Measurements from ENCODE around the gene FAM222A. TPM values are rescaled to one million over a fixed set of nuclear protein-coding genes. Genes with fewer than 3 reads are reported as not detected.

The FAM222A gene
- total RNA-seq, 1 experiment from 2014 or later = 2.8 TPM

GRCh38 chr12:109677279-109677691 lies 36.3 kb upstream of the FAM222A start:
- Mint-ChIP-seq H3K27me3 (ENCODE audit: low read depth) (peaks cover 15% of the 10 kb centered on the region), H3K4me3 (no peak overlapping the region), H3K4me1 (peaks cover 7 to 19% of the 10 kb centered on the region in 2 experiments; a peak in 3 of 4 replicates), H3K36me3 (ENCODE audit: insufficient read depth in 1 of 3, low read depth in 3 of 3) (no peaks in the 10 kb centered on the region), H3K27ac (no peak overlapping the region), H3K9me3 (no peaks in the 10 kb centered on the region; a peak in 1 of 5 replicates)
- Histone ChIP-seq H3K27me3 (ENCODE audit: insufficient read depth, low read length) (no peaks in the 10 kb centered on the region), H3K4me1 (ENCODE audit: insufficient read depth, low read length) (no peaks in the 10 kb centered on the region), H3K23ac (ENCODE audit: insufficient read length, low read depth, low read length) (no peak overlapping the region), H4K8ac (replicated peaks; ENCODE audit: insufficient read length, low read depth, low read length) (no peak overlapping the region), H2BK12ac (ENCODE audit: insufficient read length, low read depth, low read length) (no peak overlapping the region), H3K79me1 (ENCODE audit: insufficient read depth, low read depth, low read length, poor library complexity, severe bottlenecking) (no peaks in the 10 kb centered on the region), H2BK5ac (ENCODE audit: insufficient read length, low read length) (no peak overlapping the region), H3K4me2 (ENCODE audit: insufficient read depth, insufficient read length, low read length) (no peak overlapping the region), H3K18ac (ENCODE audit: insufficient read length, low read depth, low read length) (no peak overlapping the region), H4K5ac (ENCODE audit: insufficient read length, low read depth, low read length) (no peak overlapping the region), H3K79me2 (ENCODE audit: insufficient read depth, low read length) (no peaks in the 10 kb centered on the region), H3T11ph (ENCODE audit: low read length) (no peak overlapping the region), H4K20me1 (ENCODE audit: control insufficient read depth, insufficient read depth, insufficient read length) (no peaks in the 10 kb centered on the region), H3K56ac (ENCODE audit: insufficient read length, low read depth, low read length) (no peak overlapping the region), H3K14ac (ENCODE audit: insufficient read depth, low read length) (no peak overlapping the region), H3K9ac (ENCODE audit: extremely low read depth, insufficient read length, low read length) (no peak overlapping the region), H4K91ac (ENCODE audit: insufficient read length, low read depth, low read length) (no peak overlapping the region), H2BK120ac (ENCODE audit: low read depth, low read length, poor library complexity, severe bottlenecking) (no peak overlapping the region), H2BK15ac (ENCODE audit: low read depth, low read length) (no peak overlapping the region), H3K27ac (ENCODE audit: insufficient read length, low read depth, low read length) (no peak overlapping the region), H2AK5ac (ENCODE audit: insufficient read length, low read length) (no peak overlapping the region), H2BK20ac (ENCODE audit: low read depth, low read length, poor library complexity, severe bottlenecking) (no peak overlapping the region), H3K23me2 (ENCODE audit: insufficient read length, low read depth, low read length, poor library complexity, severe bottlenecking) (no peaks in the 10 kb centered on the region), H3K4ac (ENCODE audit: low read depth, low read length) (no peak overlapping the region), H2AFZ (ENCODE audit: low read length) (no peak overlapping the region), H3K9me3 (ENCODE audit: control insufficient read depth, low read depth, low read length) (no peaks in the 10 kb centered on the region)
- WGBS (ENCODE audit: extremely low coverage, insufficient read length, low lambda C conversion rate) = no CpG with 5 or more reads among the region's 12 CpGs
- no peak for DNase-seq
- no peak for TF ChIP-seq CTCF (conservative IDR thresholded peaks at IDR 0.05)

All from H9 (cell line).